Trophoblast cell (in vitro differentiated cells and primary cell): ENCODE results near the gene CLMN.
A peak's percentile ranks its signal among the peaks of the same experiment; 100 is the strongest.

Experiments
- DNase-seq, 2 donors: peaks; one replicate each; pipeline ENCODE4 v3.0.0-alpha.2; 2016
- H2AFZ ChIP-seq: 2 replicates; pipeline ENCODE4 v1.6.1; 2013; ENCODE audit warnings: low read length, moderate library complexity, mild to moderate bottlenecking; ENCODE audit not compliant: insufficient read depth, poor library complexity
- H2AK5ac ChIP-seq: 2 replicates; pipeline ENCODE4 v1.6.1; 2013; ENCODE audit warnings: mild to moderate bottlenecking, low read length
- H2BK120ac ChIP-seq: 2 replicates; pipeline ENCODE4 v1.6.1; 2013; ENCODE audit warnings: low read length, mild to moderate bottlenecking, moderate library complexity; ENCODE audit not compliant: insufficient read depth, poor library complexity
- H2BK12ac ChIP-seq: 2 replicates; pipeline ENCODE4 v1.6.1; 2013; ENCODE audit warnings: mild to moderate bottlenecking, low read length, moderate library complexity
- H2BK5ac ChIP-seq: 2 replicates; pipeline ENCODE4 v1.6.1; 2013; ENCODE audit warnings: low read length, low read depth, moderate library complexity, mild to moderate bottlenecking; ENCODE audit not compliant: poor library complexity
- H3K14ac ChIP-seq: 2 replicates; pipeline ENCODE4 v1.6.1; 2013; ENCODE audit warnings: mild to moderate bottlenecking, low read length
- H3K18ac ChIP-seq: 2 replicates; pipeline ENCODE4 v1.6.1; 2013; ENCODE audit warnings: mild to moderate bottlenecking, low read length
- H3K23ac ChIP-seq: 2 replicates; pipeline ENCODE4 v1.6.1; 2013; ENCODE audit warnings: low read length
- H3K27ac ChIP-seq: 2 replicates; pipeline ENCODE4 v1.5.1; 2013; ENCODE audit warnings: low read depth, mild to moderate bottlenecking, inconsistent platforms, low read length, moderate library complexity
- H3K27me3 ChIP-seq: 2 replicates; pipeline ENCODE4 v1.6.1; 2013; ENCODE audit warnings: inconsistent platforms, mild to moderate bottlenecking, low read length, moderate library complexity; ENCODE audit not compliant: insufficient read depth
- H3K36me3 ChIP-seq, 2 experiments: 1 replicate in 1 of 2; 2 replicates in 1 of 2; pipeline ENCODE4 v1.6.1; 2013; ENCODE audit warnings: low read length in 2 of 2, mild to moderate bottlenecking in 2 of 2, moderate library complexity in 1 of 2; ENCODE audit not compliant: insufficient read depth in 2 of 2, control insufficient read depth in 1 of 2
- H3K4ac ChIP-seq: 2 replicates; pipeline ENCODE4 v1.6.1; 2013; ENCODE audit warnings: low read depth, mild to moderate bottlenecking, low read length, moderate library complexity
- H3K4me1 ChIP-seq, 2 experiments: 1 replicate in 1 of 2; 2 replicates in 1 of 2; pipeline ENCODE4 v1.6.1; 2013; ENCODE audit warnings: low read length in 2 of 2, mild to moderate bottlenecking in 2 of 2, moderate library complexity in 1 of 2; ENCODE audit not compliant: insufficient read depth in 2 of 2, control insufficient read depth in 1 of 2
- H3K4me2 ChIP-seq: 2 replicates; pipeline ENCODE4 v1.6.1; 2013; ENCODE audit warnings: inconsistent platforms, mild to moderate bottlenecking, low read length, moderate library complexity
- H3K4me3 ChIP-seq: 2 replicates; pipeline ENCODE4 v1.5.1; 2013; ENCODE audit warnings: mild to moderate bottlenecking, low read depth, low read length, inconsistent platforms
- H3K79me1 ChIP-seq: one replicate; pipeline ENCODE4 v1.6.1; 2013; ENCODE audit warnings: low read length
- H3K79me2 ChIP-seq: 2 replicates; pipeline ENCODE4 v1.6.1; 2013; ENCODE audit warnings: low read length, mild to moderate bottlenecking; ENCODE audit not compliant: control insufficient read depth, insufficient read depth, poor library complexity
- H3K9ac ChIP-seq: 2 replicates; pipeline ENCODE4 v1.6.1; 2013; ENCODE audit warnings: mild to moderate bottlenecking, low read length
- H3K9me3 ChIP-seq: 2 replicates; pipeline ENCODE4 v1.6.1; 2013; ENCODE audit warnings: low read depth, mild to moderate bottlenecking, control low read depth, inconsistent platforms, low read length; ENCODE audit not compliant: insufficient read depth
- H4K12ac ChIP-seq: 2 replicates; pipeline ENCODE4 v1.6.1; 2013; ENCODE audit warnings: low read depth, mild to moderate bottlenecking, low read length, moderate library complexity
- H4K8ac ChIP-seq: 2 replicates; pipeline ENCODE4 v1.6.1; 2013; ENCODE audit warnings: low read depth, mild to moderate bottlenecking, low read length, moderate library complexity
- H4K91ac ChIP-seq: one replicate; pipeline ENCODE4 v1.6.1; 2013; ENCODE audit warnings: low read depth, mild to moderate bottlenecking, low read length, moderate library complexity
- WGBS: extraction: QIAGEN DNeasy Blood & Tissue Kit; methylation state at CpG from one replicate; pipeline ENCODE4 v1.1.7; 2013; ENCODE audit warnings: missing lambda C conversion rate; ENCODE audit not compliant: insufficient read length, insufficient coverage; ENCODE audit errors: extremely low coverage; 5-methylcytosine and 5-hydroxymethylcytosine counted together

The CLMN gene

DNA sequence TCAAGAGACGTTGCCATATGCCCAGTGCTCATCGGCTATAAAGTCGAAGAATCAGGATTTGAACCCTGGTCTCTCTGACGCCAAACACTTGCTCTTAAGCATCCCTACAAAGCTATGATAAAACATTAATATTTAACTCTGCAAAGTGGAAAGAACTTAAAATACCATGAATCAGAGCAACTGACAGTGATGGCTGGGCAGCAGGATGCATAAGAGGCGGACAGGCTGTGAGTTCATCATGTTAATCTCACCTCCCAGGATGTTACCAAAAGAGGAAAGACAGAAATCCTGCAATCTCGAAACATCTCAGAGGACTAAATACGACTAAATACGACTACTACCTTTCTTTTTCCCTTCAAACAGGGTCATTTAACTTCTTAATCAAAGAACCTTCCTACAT is 168.1 kb downstream of the CLMN start:
- Histone ChIP-seq H3K18ac (no peak overlapping the region), H3K23ac (no peak overlapping the region), H3K27ac (no peak overlapping the region), H2AK5ac (no peak overlapping the region), H2BK120ac (no peak overlapping the region), H2AFZ (no peak overlapping the region), H3K9me3 (no peaks in the 10 kb centered on the region), H3K79me1 (peaks cover 1% of the 10 kb centered on the region), H3K27me3 (no peaks in the 10 kb centered on the region), H2BK5ac (no peak overlapping the region), H4K12ac (no peak overlapping the region), H3K9ac (no peak overlapping the region), H2BK12ac (no peak overlapping the region), H3K36me3 (no peaks in the 10 kb centered on the region), H4K8ac (no peak overlapping the region), H3K4me1 (peaks cover 0 to 3% of the 10 kb centered on the region in 2 experiments), H3K14ac (no peak overlapping the region), H3K4me3 (no peak overlapping the region), H3K4ac (peak overlapping the region; percentile 94), H3K79me2 (peaks cover 13% of the 10 kb centered on the region), H3K4me2 (no peak overlapping the region), H4K91ac (no peak overlapping the region)
- WGBS: no CpG with 5 or more reads among the region's 8 CpGs
- no peak for DNase-seq

DNA sequence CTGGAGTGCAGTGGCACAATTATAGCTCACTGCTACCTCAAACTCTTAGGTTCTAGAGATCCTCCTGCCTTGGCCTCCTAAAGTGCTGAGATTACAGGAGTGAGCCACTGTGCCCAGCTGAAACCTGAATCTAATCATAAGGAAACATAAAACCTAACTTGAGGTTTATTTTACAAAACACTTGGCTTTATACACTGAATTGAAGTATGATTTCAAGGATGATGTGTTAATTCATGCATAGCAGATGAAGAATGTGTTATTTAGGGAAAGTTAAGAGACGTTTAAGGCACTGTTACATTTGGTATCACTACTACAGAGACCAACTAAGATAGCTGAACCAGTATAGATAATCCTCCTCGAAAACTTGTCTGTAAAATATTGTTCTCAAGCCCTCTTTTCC is 168.8 kb downstream of the CLMN start:
- Histone ChIP-seq H2AFZ (no peak overlapping the region), H3K4me1 (peaks cover 0 to 3% of the 10 kb centered on the region in 2 experiments), H3K79me1 (no peaks in the 10 kb centered on the region), H3K9ac (no peak overlapping the region), H3K9me3 (no peaks in the 10 kb centered on the region), H3K4me3 (no peak overlapping the region), H4K12ac (no peak overlapping the region), H2AK5ac (no peak overlapping the region), H3K79me2 (peaks cover 10% of the 10 kb centered on the region), H3K18ac (no peak overlapping the region), H4K91ac (no peak overlapping the region), H2BK12ac (no peak overlapping the region), H4K8ac (no peak overlapping the region), H2BK5ac (no peak overlapping the region), H3K4me2 (no peak overlapping the region), H3K23ac (no peak overlapping the region), H3K4ac (peak overlapping the region; percentile 46), H3K27ac (no peak overlapping the region), H2BK120ac (no peak overlapping the region), H3K27me3 (no peaks in the 10 kb centered on the region), H3K36me3 (no peaks in the 10 kb centered on the region), H3K14ac (no peak overlapping the region)
- no CpG with 5 or more reads among the region's 2 CpGs for whole genome bisulfite sequencing
- no peak for DNase-seq

DNA sequence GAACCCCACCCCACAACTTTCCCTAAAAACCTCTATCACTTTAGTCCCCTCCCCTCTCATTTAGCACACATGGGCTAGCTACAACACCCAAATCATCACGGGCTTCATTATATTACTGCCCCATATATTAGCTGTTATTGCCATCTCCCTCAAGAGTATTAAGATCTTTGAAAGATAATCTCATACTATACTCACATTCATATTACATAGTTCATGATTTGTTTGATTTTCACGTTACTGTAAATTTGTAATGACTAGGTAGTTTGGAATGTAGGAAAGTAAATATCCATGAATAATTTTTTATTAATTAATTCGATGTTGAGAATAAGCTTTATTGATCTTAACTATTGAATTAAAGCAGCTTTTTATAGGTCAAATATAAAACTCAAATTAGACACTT is 170.3 kb downstream of the CLMN start:
- Histone ChIP-seq H3K79me1 (no peaks in the 10 kb centered on the region), H3K27ac (no peak overlapping the region), H3K27me3 (no peaks in the 10 kb centered on the region), H3K4me1 (peaks cover 0 to 3% of the 10 kb centered on the region in 2 experiments), H2AFZ (no peak overlapping the region), H4K91ac (no peak overlapping the region), H2AK5ac (no peak overlapping the region), H3K4ac (no peak overlapping the region), H2BK12ac (no peak overlapping the region), H4K8ac (no peak overlapping the region), H3K9ac (no peak overlapping the region), H3K9me3 (no peaks in the 10 kb centered on the region), H4K12ac (no peak overlapping the region), H3K4me3 (no peak overlapping the region), H2BK120ac (no peak overlapping the region), H3K36me3 (no peaks in the 10 kb centered on the region), H3K79me2 (peaks cover 10% of the 10 kb centered on the region), H3K18ac (no peak overlapping the region), H2BK5ac (no peak overlapping the region), H3K14ac (no peak overlapping the region), H3K4me2 (no peak overlapping the region), H3K23ac (no peak overlapping the region)
- no CpG with 5 or more reads among the region's 3 CpGs for WGBS
- no peak for DNase-seq

DNA sequence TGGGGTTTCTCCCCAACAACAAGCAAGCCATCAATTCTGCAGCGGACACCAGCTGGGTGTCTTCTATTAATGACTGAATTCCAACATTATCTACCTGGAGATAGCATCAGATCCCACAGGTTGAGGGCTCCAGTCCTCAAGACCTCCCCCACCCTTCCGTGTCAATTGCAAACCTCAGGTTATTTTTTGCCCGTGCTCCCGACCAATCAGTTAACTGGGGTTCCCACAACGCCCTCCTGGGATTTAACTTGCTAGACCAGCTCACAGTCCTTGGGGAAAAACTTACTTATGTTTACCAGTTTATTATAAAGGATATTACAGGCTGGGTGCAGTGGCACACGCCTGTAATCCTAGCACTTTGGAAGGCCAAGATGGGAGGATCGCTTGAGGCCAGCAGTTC is 172.1 kb downstream of the CLMN start:
- DNase-seq: no peak
- Histone ChIP-seq H2BK120ac (no peak overlapping the region), H3K14ac (no peak overlapping the region), H3K9ac (no peak overlapping the region), H3K4me1 (peaks cover 0 to 3% of the 10 kb centered on the region in 2 experiments), H3K36me3 (no peaks in the 10 kb centered on the region), H4K91ac (no peak overlapping the region), H3K4me3 (no peak overlapping the region), H3K4ac (peak overlapping the region; percentile 83), H2AK5ac (no peak overlapping the region), H2BK12ac (no peak overlapping the region), H2BK5ac (no peak overlapping the region), H3K23ac (no peak overlapping the region), H3K27ac (no peak overlapping the region), H3K79me1 (no peaks in the 10 kb centered on the region), H2AFZ (no peak overlapping the region), H3K9me3 (no peaks in the 10 kb centered on the region), H3K27me3 (no peaks in the 10 kb centered on the region), H3K18ac (no peak overlapping the region), H4K8ac (no peak overlapping the region), H3K4me2 (no peak overlapping the region), H3K79me2 (peaks cover 10% of the 10 kb centered on the region), H4K12ac (no peak overlapping the region)
- WGBS: no CpG with 5 or more reads among the region's 7 CpGs
